ENCODE measurements around the gene CACNA1B. TPM values are rescaled to one million over a fixed set of nuclear protein-coding genes. Genes with fewer than 3 reads are reported as not detected.

CACNA1B gene
- total RNA-seq, 1 experiment from 2014 or later: 0.34 TPM

- H3K36me3 ChIP-seq (ENCODE audit: insufficient read depth, low read length, poor library complexity, severe bottlenecking): no peaks in the 10 kb centered on the region
- no TSS peak for BruUV-seq (replicated peaks)
- POLR2A ChIA-PET (ENCODE audit: low non-redundant PET): no interaction called here
- DNase-seq (ENCODE audit: low spot score): no peak
- no peaks in the 10 kb centered on the region for H3K4me1 ChIP-seq (ENCODE audit: insufficient read depth, low read length, poor library complexity, severe bottlenecking)
- no peaks in the 10 kb centered on the region for H3K9me3 ChIP-seq (ENCODE audit: low read depth, low read length, poor library complexity, severe bottlenecking)
- TF ChIP-seq CTCF (conservative IDR thresholded peaks at IDR 0.05; ENCODE audit: low read depth, low read length): no peak
- TF ChIP-seq EZH2 (IDR thresholded peaks at IDR 0.05; ENCODE audit: borderline replicate concordance, low read depth, low read length, poor library complexity, severe bottlenecking): no peak
- no peak overlapping the region for H3K4me3 ChIP-seq (ENCODE audit: low read depth, low read length, poor library complexity, severe bottlenecking)
- H3K27ac ChIP-seq (ENCODE audit: low read depth, low read length, poor library complexity, severe bottlenecking): no peak overlapping the region
- H3K27me3 ChIP-seq (replicated peaks; ENCODE audit: insufficient read depth, low read depth, low read length, poor library complexity): peaks cover 3% of the 10 kb centered on the region
- intact Hi-C loops (cut with micrococcal nuclease; ENCODE audit: unreplicated experiment): no loop called here
- CTCF ChIA-PET: no interaction called here
These were observed 42.1 kb downstream of the CACNA1B start for GRCh38 chr9:137919649-137920141.

- POLR2A ChIA-PET (ENCODE audit: low non-redundant PET): no interaction called here
- TF ChIP-seq EZH2 (IDR thresholded peaks at IDR 0.05; ENCODE audit: borderline replicate concordance, low read depth, low read length, poor library complexity, severe bottlenecking) (no peak), CTCF (conservative IDR thresholded peaks at IDR 0.05; ENCODE audit: low read depth, low read length) (no peak)
- Histone ChIP-seq H3K27me3 (replicated peaks; ENCODE audit: insufficient read depth, low read depth, low read length, poor library complexity) (peaks cover 9% of the 10 kb centered on the region), H3K27ac (ENCODE audit: low read depth, low read length, poor library complexity, severe bottlenecking) (no peak overlapping the region), H3K9me3 (ENCODE audit: low read depth, low read length, poor library complexity, severe bottlenecking) (no peaks in the 10 kb centered on the region), H3K4me3 (ENCODE audit: low read depth, low read length, poor library complexity, severe bottlenecking) (no peak overlapping the region), H3K4me1 (ENCODE audit: insufficient read depth, low read length, poor library complexity, severe bottlenecking) (no peaks in the 10 kb centered on the region), H3K36me3 (ENCODE audit: insufficient read depth, low read length, poor library complexity, severe bottlenecking) (no peaks in the 10 kb centered on the region)
- BruUV-seq (replicated peaks): no TSS peak
- DNase-seq (ENCODE audit: low spot score): no peak
- CTCF ChIA-PET: no interaction called here
- intact Hi-C loops (cut with micrococcal nuclease; ENCODE audit: unreplicated experiment): no loop called here
These were observed 43.2 kb downstream of the CACNA1B start for GRCh38 chr9:137920753-137921152.

GRCh38 chr9:137924169-137924568 is 46.6 kb downstream of the CACNA1B start:
- POLR2A ChIA-PET (ENCODE audit: low non-redundant PET): no interaction called here
- Histone ChIP-seq H3K27me3 (replicated peaks; ENCODE audit: insufficient read depth, low read depth, low read length, poor library complexity) (peaks cover 14% of the 10 kb centered on the region), H3K9me3 (ENCODE audit: low read depth, low read length, poor library complexity, severe bottlenecking) (peaks cover 5% of the 10 kb centered on the region), H3K4me3 (ENCODE audit: low read depth, low read length, poor library complexity, severe bottlenecking) (no peak overlapping the region), H3K4me1 (ENCODE audit: insufficient read depth, low read length, poor library complexity, severe bottlenecking) (no peaks in the 10 kb centered on the region), H3K27ac (ENCODE audit: low read depth, low read length, poor library complexity, severe bottlenecking) (no peak overlapping the region), H3K36me3 (ENCODE audit: insufficient read depth, low read length, poor library complexity, severe bottlenecking) (no peaks in the 10 kb centered on the region)
- TF ChIP-seq EZH2 (IDR thresholded peaks at IDR 0.05; ENCODE audit: borderline replicate concordance, low read depth, low read length, poor library complexity, severe bottlenecking) (no peak), CTCF (conservative IDR thresholded peaks at IDR 0.05; ENCODE audit: low read depth, low read length) (no peak)
- DNase-seq (ENCODE audit: low spot score): no peak
- CTCF ChIA-PET: no interaction called here
- intact Hi-C loops (cut with micrococcal nuclease; ENCODE audit: unreplicated experiment): no loop called here
- BruUV-seq (replicated peaks): no TSS peak
